CD4-positive, alpha-beta memory T cell (primary cell): Measurements from ENCODE around the gene PRICKLE2. TPM values are rescaled to one million over a fixed set of nuclear protein-coding genes. Genes with fewer than 3 reads are reported as not detected.

Source experiments
- CTCF ChIA-PET: fragments of 350-600 bp; sonication (Branson Sonifier 250); formaldehyde crosslinking; loops from one replicate; lab custom pipeline; 2021; ENCODE audit warnings: inconsistent platforms; ENCODE audit not compliant: partially characterized antibody; lab: Charles Lee
- POLR2A ChIA-PET: fragments of 350-600 bp; sonication (Branson Sonifier 250); formaldehyde crosslinking; loops from one replicate; lab custom pipeline; 2021; ENCODE audit not compliant: partially characterized antibody; lab: Charles Lee
- DNase-seq, 5 donors: peaks; one replicate each; pipeline versions ENCODE4 v3.0.0 to v3.0.0-alpha.2; 2020 to 2022; ENCODE audit warnings: mixed read lengths in 1 of 5
- H3K27ac ChIP-seq: one replicate; pipeline ENCODE4 v1.7.0; 2013; ENCODE audit warnings: low read depth, low read length
- H3K27me3 ChIP-seq: 2 replicates; pipeline ENCODE4 v1.7.0; 2013; ENCODE audit warnings: mild to moderate bottlenecking, low read length, moderate library complexity; ENCODE audit not compliant: insufficient read depth
- H3K36me3 ChIP-seq: 2 replicates; pipeline ENCODE4 v1.7.0; 2013; ENCODE audit warnings: mild to moderate bottlenecking, low read length, moderate library complexity; ENCODE audit not compliant: insufficient read depth
- H3K4me1 ChIP-seq: 2 replicates; pipeline ENCODE4 v1.7.0; 2013; ENCODE audit warnings: mild to moderate bottlenecking, low read length, moderate library complexity; ENCODE audit not compliant: insufficient read depth
- H3K4me3 ChIP-seq, 2 donors: one replicate each; pipeline ENCODE4 v1.7.0; 2013; ENCODE audit warnings: low read length in 2 of 2, mild to moderate bottlenecking in 1 of 2
- H3K9me3 ChIP-seq, 2 donors: one replicate each; pipeline ENCODE4 v1.7.0; 2013; ENCODE audit warnings: low read length in 2 of 2, control low read depth in 1 of 2; ENCODE audit not compliant: control insufficient read depth in 1 of 2
- H3K27ac Mint-ChIP-seq, 7 donors: one replicate each; pipeline ENCODE4 v1.8.0; 2020 to 2021; ENCODE audit warnings: mixed read lengths in 7 of 7, mild to moderate bottlenecking in 6 of 7, inconsistent platforms in 3 of 7, moderate library complexity in 3 of 7
- H3K27me3 Mint-ChIP-seq, 2 donors: one replicate each; pipeline ENCODE4 v1.8.0; 2020 to 2021; ENCODE audit warnings: mixed read lengths in 2 of 2
- H3K36me3 Mint-ChIP-seq, 2 donors: one replicate each; pipeline ENCODE4 v1.8.0; 2020 to 2021; ENCODE audit warnings: mixed read lengths in 2 of 2, inconsistent platforms in 1 of 2, mild to moderate bottlenecking in 1 of 2
- H3K4me1 Mint-ChIP-seq, 4 donors: one replicate each; pipeline ENCODE4 v1.8.0; 2020 to 2021; ENCODE audit warnings: mixed read lengths in 4 of 4, mild to moderate bottlenecking in 1 of 4
- H3K4me3 Mint-ChIP-seq, 8 donors: one replicate each; pipeline ENCODE4 v1.8.0; 2020 to 2021; ENCODE audit warnings: mixed read lengths in 8 of 8, mild to moderate bottlenecking in 7 of 8, moderate library complexity in 6 of 8, inconsistent platforms in 3 of 8
- H3K9me3 Mint-ChIP-seq, 8 donors: one replicate each; pipeline ENCODE4 v1.8.0; 2020 to 2021; ENCODE audit warnings: mixed read lengths in 8 of 8, mild to moderate bottlenecking in 5 of 8, inconsistent platforms in 3 of 8, moderate library complexity in 1 of 8
- intact Hi-C: fragments of 100-400 bp; cut with micrococcal nuclease; formaldehyde crosslinking; loops from one replicate; pipeline ENCODE4 v1.15.1; 2023
- polyA plus RNA-seq, 2 donors: library from polyadenylated mRNA; unstranded; fragments of 300-500 nt; fragmentation: Illumina TruSeq; gene quantifications; one replicate each; pipeline ENCODE4 v1.2.3, GENCODE V29; 2021
- total RNA-seq, 2 experiments: library from RNA; stranded (reverse); gene quantifications; one replicate each; pipeline ENCODE4 v1.2.3, GENCODE V29; 2021

PRICKLE2 gene
- total and polyA plus RNA-seq, 4 experiments from 2014 or later = not detected

GRCh38 chr3:64235605-64236004 is 10.3 kb upstream of the PRICKLE2 start:
- no peak overlapping the region for H3K27ac Mint-ChIP-seq
- DNase-seq = no peak
- H3K9me3 Mint-ChIP-seq = peaks cover 0 to 9% (median 3%) of the 10 kb centered on the region in 8 donors
- no peaks in the 10 kb centered on the region for H3K36me3 Mint-ChIP-seq
- H3K27ac ChIP-seq = no peak overlapping the region
- no peaks in the 10 kb centered on the region for H3K27me3 Mint-ChIP-seq
- ChIA-PET POLR2A (no interaction called here), CTCF (no interaction called here)
- H3K4me1 ChIP-seq = no peaks in the 10 kb centered on the region
- H3K4me3 Mint-ChIP-seq = no peak overlapping the region
- intact Hi-C loops = no loop called here
- no peaks in the 10 kb centered on the region for H3K9me3 ChIP-seq
- H3K27me3 ChIP-seq = no peaks in the 10 kb centered on the region
- no peak overlapping the region for H3K4me3 ChIP-seq
- H3K4me1 Mint-ChIP-seq = no peaks in the 10 kb centered on the region
- no peaks in the 10 kb centered on the region for H3K36me3 ChIP-seq

DNA sequence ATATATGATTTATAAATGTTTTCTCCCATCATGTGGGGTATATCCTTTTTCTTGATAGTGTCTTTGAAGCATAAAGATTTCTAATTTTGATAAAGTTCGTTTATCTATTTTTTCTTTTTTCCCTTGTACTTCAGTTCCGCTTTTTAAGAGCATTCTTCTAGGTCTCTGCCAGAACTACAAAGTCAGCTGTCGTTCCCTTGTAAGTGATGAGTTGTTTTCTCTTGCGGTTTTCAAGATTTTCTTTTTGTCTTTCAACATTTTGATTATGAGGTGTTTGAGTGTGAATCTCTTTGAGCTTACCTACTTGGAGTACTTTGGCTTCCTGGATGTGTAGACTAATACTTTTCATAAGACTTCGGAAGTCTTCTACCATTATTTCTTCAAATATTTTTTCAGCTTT is 9.3 kb upstream of the PRICKLE2 start:
- H3K9me3 Mint-ChIP-seq = peaks cover 0 to 9% (median 3%) of the 10 kb centered on the region in 8 donors
- H3K4me3 Mint-ChIP-seq = no peak overlapping the region
- intact Hi-C loops = no loop called here
- no peak overlapping the region for H3K27ac Mint-ChIP-seq
- ChIA-PET CTCF (no interaction called here), POLR2A (no interaction called here)
- Histone ChIP-seq H3K36me3 (no peaks in the 10 kb centered on the region), H3K27ac (no peak overlapping the region), H3K9me3 (no peaks in the 10 kb centered on the region), H3K4me3 (no peak overlapping the region), H3K27me3 (no peaks in the 10 kb centered on the region), H3K4me1 (no peaks in the 10 kb centered on the region)
- no peak for DNase-seq
- no peaks in the 10 kb centered on the region for H3K27me3 Mint-ChIP-seq
- no peaks in the 10 kb centered on the region for H3K4me1 Mint-ChIP-seq
- H3K36me3 Mint-ChIP-seq = no peaks in the 10 kb centered on the region

GRCh38 chr3:64232821-64233220 is 7.6 kb upstream of the PRICKLE2 start:
- Mint-ChIP-seq H3K36me3 (no peaks in the 10 kb centered on the region), H3K4me3 (no peak overlapping the region), H3K27ac (no peak overlapping the region), H3K4me1 (no peaks in the 10 kb centered on the region), H3K27me3 (peaks cover 0 to 3% of the 10 kb centered on the region in 2 donors), H3K9me3 (peaks cover 0 to 8% (median 2%) of the 10 kb centered on the region in 8 donors)
- Histone ChIP-seq H3K4me3 (no peak overlapping the region), H3K36me3 (no peaks in the 10 kb centered on the region), H3K9me3 (no peaks in the 10 kb centered on the region), H3K4me1 (no peaks in the 10 kb centered on the region), H3K27ac (no peak overlapping the region), H3K27me3 (no peaks in the 10 kb centered on the region)
- CTCF ChIA-PET = no interaction called here
- DNase-seq = no peak
- POLR2A ChIA-PET = no interaction called here
- intact Hi-C loops = no loop called here

DNA sequence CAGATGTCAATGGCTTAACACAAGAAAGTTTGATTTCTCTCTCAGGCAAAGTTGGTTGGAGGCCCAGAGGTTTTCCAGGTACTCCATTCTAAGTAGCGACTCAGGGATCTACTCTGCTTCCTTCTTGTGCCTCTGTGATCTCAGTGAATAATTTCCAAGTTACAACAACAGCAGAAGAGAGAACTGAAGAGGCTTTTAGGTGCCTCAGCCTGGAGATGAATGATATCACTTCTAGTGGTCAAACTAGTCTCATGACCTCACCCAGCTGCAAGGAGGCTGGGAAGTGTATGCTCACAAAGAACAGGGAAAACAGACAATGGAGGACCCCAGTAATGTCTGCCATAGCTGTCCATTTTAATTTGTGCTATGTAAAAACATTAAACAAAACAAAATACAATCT is 4.6 kb upstream of the PRICKLE2 start:
- Histone ChIP-seq H3K4me1 (no peaks in the 10 kb centered on the region), H3K9me3 (no peaks in the 10 kb centered on the region), H3K27ac (no peak overlapping the region), H3K4me3 (no peak overlapping the region), H3K36me3 (no peaks in the 10 kb centered on the region), H3K27me3 (no peaks in the 10 kb centered on the region)
- ChIA-PET POLR2A (no interaction called here), CTCF (no interaction called here)
- H3K4me3 Mint-ChIP-seq = no peak overlapping the region
- H3K9me3 Mint-ChIP-seq = peaks cover 0 to 1% (median 0%) of the 10 kb centered on the region in 8 donors
- peaks cover 0 to 1% (median 0%) of the 10 kb centered on the region in 4 donors for H3K4me1 Mint-ChIP-seq
- no peak for DNase-seq
- intact Hi-C loops = no loop called here
- no peak overlapping the region for H3K27ac Mint-ChIP-seq
- H3K36me3 Mint-ChIP-seq = no peaks in the 10 kb centered on the region
- H3K27me3 Mint-ChIP-seq = peaks cover 3 to 9% of the 10 kb centered on the region in 2 donors

DNA sequence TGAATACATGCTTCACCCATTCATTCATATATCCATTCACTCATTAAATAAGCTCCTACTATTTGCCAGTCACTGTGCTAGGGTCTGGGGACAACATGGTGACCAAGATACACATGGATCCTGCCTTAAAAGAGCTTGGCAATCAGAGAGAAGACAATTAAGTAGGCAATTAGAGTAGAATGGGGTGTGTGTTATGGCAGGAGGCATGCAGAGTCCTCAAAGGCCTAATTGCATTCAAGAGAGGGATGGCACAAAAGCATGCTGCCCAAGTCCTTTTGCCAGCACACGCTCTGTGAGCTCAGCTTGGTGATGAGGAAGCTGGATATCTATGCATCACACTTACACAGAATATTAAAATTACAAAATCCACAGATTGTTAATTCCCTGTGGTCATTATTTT is 2.8 kb upstream of the PRICKLE2 start:
- H3K27ac ChIP-seq = no peak overlapping the region
- H3K4me3 ChIP-seq = no peak overlapping the region
- CTCF ChIA-PET = no interaction called here
- Mint-ChIP-seq H3K27ac (no peak overlapping the region), H3K36me3 (no peaks in the 10 kb centered on the region), H3K27me3 (peaks cover 3 to 9% of the 10 kb centered on the region in 2 donors), H3K9me3 (peaks cover 0 to 1% (median 0%) of the 10 kb centered on the region in 8 donors), H3K4me1 (peaks cover 0 to 1% (median 0%) of the 10 kb centered on the region in 4 donors), H3K4me3 (no peak overlapping the region)
- H3K27me3 ChIP-seq = no peaks in the 10 kb centered on the region
- no peaks in the 10 kb centered on the region for H3K4me1 ChIP-seq
- intact Hi-C loops = no loop called here
- DNase-seq = no peak
- no peaks in the 10 kb centered on the region for H3K36me3 ChIP-seq
- POLR2A ChIA-PET = no interaction called here
- no peaks in the 10 kb centered on the region for H3K9me3 ChIP-seq

DNA sequence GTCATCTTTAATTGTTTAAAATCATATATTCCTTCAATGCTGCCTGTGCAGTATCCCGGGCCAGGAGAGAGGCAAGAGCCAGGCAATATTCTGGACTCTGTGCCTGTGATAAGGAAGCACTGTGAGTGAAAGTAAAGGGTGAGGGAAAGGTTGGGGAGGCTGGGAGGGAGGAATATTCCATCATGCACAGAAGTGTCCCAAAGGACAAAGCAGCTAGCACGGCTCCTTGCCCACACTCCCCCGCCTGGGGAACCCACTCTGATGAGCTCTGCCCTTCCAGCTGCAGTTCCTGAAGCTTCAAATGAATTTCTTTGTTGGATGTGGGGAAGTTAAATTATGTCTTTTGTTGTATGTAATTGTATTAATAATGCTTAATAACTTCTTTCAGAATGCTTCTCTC is 1.5 kb upstream of the PRICKLE2 start:
- POLR2A ChIA-PET = no interaction called here
- Histone ChIP-seq H3K27ac (no peak overlapping the region), H3K4me1 (no peaks in the 10 kb centered on the region), H3K27me3 (no peaks in the 10 kb centered on the region), H3K9me3 (no peaks in the 10 kb centered on the region), H3K4me3 (no peak overlapping the region), H3K36me3 (no peaks in the 10 kb centered on the region)
- H3K36me3 Mint-ChIP-seq = no peaks in the 10 kb centered on the region
- intact Hi-C loops = no loop called here
- H3K27ac Mint-ChIP-seq = no peak overlapping the region
- peaks cover 3 to 9% of the 10 kb centered on the region in 2 donors for H3K27me3 Mint-ChIP-seq
- CTCF ChIA-PET = no interaction called here
- peaks cover 0 to 1% (median 0%) of the 10 kb centered on the region in 4 donors for H3K4me1 Mint-ChIP-seq
- H3K4me3 Mint-ChIP-seq = no peak overlapping the region
- no peak for DNase-seq
- H3K9me3 Mint-ChIP-seq = peaks cover 0 to 1% (median 0%) of the 10 kb centered on the region in 8 donors

- intact Hi-C loops = no loop called here
- Histone ChIP-seq H3K27ac (no peak overlapping the region), H3K4me3 (no peak overlapping the region), H3K27me3 (no peaks in the 10 kb centered on the region), H3K9me3 (no peaks in the 10 kb centered on the region), H3K4me1 (no peaks in the 10 kb centered on the region), H3K36me3 (no peaks in the 10 kb centered on the region)
- Mint-ChIP-seq H3K4me1 (peaks cover 0 to 1% (median 0%) of the 10 kb centered on the region in 4 donors), H3K4me3 (no peak overlapping the region), H3K27me3 (peaks cover 3 to 9% of the 10 kb centered on the region in 2 donors), H3K36me3 (no peaks in the 10 kb centered on the region), H3K9me3 (peaks cover 0 to 1% (median 0%) of the 10 kb centered on the region in 8 donors), H3K27ac (no peak overlapping the region)
- no peak for DNase-seq
- ChIA-PET POLR2A (no interaction called here), CTCF (interaction anchor here (0.7 kb wide), 1 partner anchor 18 kb away, joined by 5 read pairs; no protein-coding TSS in a partner anchor)
These were observed 631 bp upstream of the PRICKLE2 start for GRCh38 chr3:64225695-64226499.
